Measurements from ENCODE around the gene IRGC. TPM values are rescaled to one million over a fixed set of nuclear protein-coding genes. Genes with fewer than 3 reads are reported as not detected.

The IRGC gene
- total RNA-seq, 2 donors from 2014 or later = not detected

GRCh38 chr19:43687660-43687997 is 28.2 kb upstream of the IRGC start:
- Histone ChIP-seq H3K27me3 (no peaks in the 10 kb centered on the region), H3K9me3 (peaks cover 9 to 26% of the 10 kb centered on the region in 2 donors), H3K4me1 (no peaks in the 10 kb centered on the region), H3K27ac (no peak overlapping the region), H3K4me3 (no peak overlapping the region), H3K36me3 (no peaks in the 10 kb centered on the region)
- no peak for DNase-seq (ENCODE audit: low spot score)
- TF ChIP-seq CTCF (IDR thresholded peaks at IDR 0.05) = no peak

- DNase-seq (ENCODE audit: low spot score) = no peak
- Histone ChIP-seq H3K9me3 (peaks cover 9 to 26% of the 10 kb centered on the region in 2 donors), H3K4me1 (no peaks in the 10 kb centered on the region), H3K4me3 (no peak overlapping the region), H3K27me3 (no peaks in the 10 kb centered on the region), H3K36me3 (no peaks in the 10 kb centered on the region), H3K27ac (no peak overlapping the region)
- no peak for TF ChIP-seq CTCF (IDR thresholded peaks at IDR 0.05)
Observed at GRCh38 chr19:43688059-43688701, 27.7 kb upstream of the IRGC start.

GRCh38 chr19:43690444-43690843 is 25.4 kb upstream of the IRGC start:
- peaks cover 9 to 26% of the 10 kb centered on the region in 2 donors for H3K9me3 ChIP-seq
- H3K27ac ChIP-seq = no peak overlapping the region
- no peak overlapping the region for H3K4me3 ChIP-seq
- no peaks in the 10 kb centered on the region for H3K4me1 ChIP-seq
- no peak for DNase-seq (ENCODE audit: low spot score)
- H3K36me3 ChIP-seq = no peaks in the 10 kb centered on the region
- TF ChIP-seq CTCF (IDR thresholded peaks at IDR 0.05) = no peak
- H3K27me3 ChIP-seq = no peaks in the 10 kb centered on the region

GRCh38 chr19:43690890-43691289 is 25.0 kb upstream of the IRGC start:
- peaks cover 9 to 29% of the 10 kb centered on the region in 2 donors for H3K9me3 ChIP-seq
- no peaks in the 10 kb centered on the region for H3K4me1 ChIP-seq
- H3K36me3 ChIP-seq = no peaks in the 10 kb centered on the region
- no peak for TF ChIP-seq CTCF (IDR thresholded peaks at IDR 0.05)
- no peak for DNase-seq (ENCODE audit: low spot score)
- H3K27ac ChIP-seq = no peak overlapping the region
- no peak overlapping the region for H3K4me3 ChIP-seq
- H3K27me3 ChIP-seq = no peaks in the 10 kb centered on the region

GRCh38 chr19:43691755-43692154 is 24.1 kb upstream of the IRGC start:
- H3K4me3 ChIP-seq = no peak overlapping the region
- no peaks in the 10 kb centered on the region for H3K27me3 ChIP-seq
- no peak overlapping the region for H3K27ac ChIP-seq
- H3K4me1 ChIP-seq = no peaks in the 10 kb centered on the region
- no peaks in the 10 kb centered on the region for H3K36me3 ChIP-seq
- peaks cover 9 to 35% of the 10 kb centered on the region in 2 donors for H3K9me3 ChIP-seq
- TF ChIP-seq CTCF (IDR thresholded peaks at IDR 0.05) = no peak
- DNase-seq (ENCODE audit: low spot score) = no peak

GRCh38 chr19:43692385-43692784 is 23.5 kb upstream of the IRGC start:
- no peak for TF ChIP-seq CTCF (IDR thresholded peaks at IDR 0.05)
- no peaks in the 10 kb centered on the region for H3K36me3 ChIP-seq
- no peak for DNase-seq (ENCODE audit: low spot score)
- no peaks in the 10 kb centered on the region for H3K27me3 ChIP-seq
- no peaks in the 10 kb centered on the region for H3K4me1 ChIP-seq
- H3K4me3 ChIP-seq = no peak overlapping the region
- H3K27ac ChIP-seq = no peak overlapping the region
- H3K9me3 ChIP-seq = peaks cover 9 to 35% of the 10 kb centered on the region in 2 donors
